NCI-H1417 treated with DMSO at 0.1 percent for 48 hours (cell line): ENCODE measurements around the gene ADIPOQ.
A peak's percentile ranks its signal among the peaks of the same experiment; 100 is the strongest.
"Not testable (repeated sequence)": the region's sequence is repeated elsewhere in the genome, so short reads cannot be mapped to it uniquely, and the experiment has no call there.

Source experiments
- DNase-seq: peaks from one replicate; lab custom pipeline; 2025; lab: John Stamatoyannopoulos, UW

Gene ADIPOQ

DNA sequence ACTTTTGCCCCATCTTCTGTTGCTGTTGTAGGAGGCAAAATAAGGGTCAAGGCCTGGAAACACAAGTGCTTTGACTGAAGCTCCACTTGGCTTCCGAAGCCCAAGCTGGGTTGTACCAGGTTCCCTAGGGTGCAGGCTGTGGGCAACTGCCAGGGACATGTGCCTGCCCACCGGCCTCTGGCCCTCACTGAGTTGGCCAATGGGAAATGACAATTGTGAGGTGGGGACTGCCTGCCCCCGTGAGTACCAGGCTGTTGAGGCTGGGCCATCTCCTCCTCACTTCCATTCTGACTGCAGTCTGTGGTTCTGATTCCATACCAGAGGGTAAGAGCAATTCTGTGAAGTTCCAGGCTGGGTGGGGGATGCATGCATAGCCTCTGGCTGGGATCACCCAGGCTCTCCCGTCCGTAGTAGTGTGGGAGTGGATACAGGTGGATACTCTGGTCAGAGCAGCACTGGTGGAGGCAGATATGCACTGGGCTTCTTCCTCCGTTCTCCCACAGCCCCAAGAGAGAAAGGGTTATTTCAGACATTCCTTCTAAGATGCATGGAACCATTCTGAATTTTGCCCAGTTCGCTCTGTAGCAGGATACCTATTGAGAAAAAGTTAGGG, at the start of gene ADIPOQ:
Gene ADIPOQ (plus strand): TSS at position 285 of the 613 bp plus-strand sequence. CDS start 10,349 bp downstream, outside the sequence.
- DNase-seq = no peak

DNA sequence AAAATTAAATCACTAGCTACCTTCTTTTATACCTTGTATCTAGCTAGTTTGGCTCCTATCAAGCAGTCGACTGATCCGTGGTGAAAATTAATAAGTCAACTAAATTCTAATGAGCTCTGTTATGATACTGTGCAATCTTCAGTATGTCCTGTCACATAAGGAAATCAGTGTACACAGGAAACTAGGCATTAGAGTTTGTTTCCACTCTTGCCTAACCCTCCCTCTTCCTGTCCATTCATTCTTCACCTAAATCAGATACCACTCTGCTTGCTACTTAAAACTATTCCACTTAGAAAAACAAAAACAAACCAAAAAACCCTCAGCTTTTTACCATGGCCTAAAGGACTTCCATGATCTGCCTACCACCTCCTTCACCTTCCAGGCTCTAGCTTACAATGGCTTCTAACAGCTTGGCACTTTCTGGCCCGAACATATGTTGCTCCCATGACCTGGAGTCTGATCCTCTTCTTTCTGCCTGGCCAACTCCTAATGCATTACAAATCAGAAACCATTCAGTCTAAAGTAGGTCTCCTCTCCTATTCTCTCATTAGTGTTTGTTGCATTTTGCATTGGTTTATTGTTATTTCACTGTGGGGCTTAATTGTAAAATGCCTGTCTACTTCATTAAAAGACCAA, 44.2 kb upstream of the ADIPOQ start:
- no peak for DNase-seq

DNA sequence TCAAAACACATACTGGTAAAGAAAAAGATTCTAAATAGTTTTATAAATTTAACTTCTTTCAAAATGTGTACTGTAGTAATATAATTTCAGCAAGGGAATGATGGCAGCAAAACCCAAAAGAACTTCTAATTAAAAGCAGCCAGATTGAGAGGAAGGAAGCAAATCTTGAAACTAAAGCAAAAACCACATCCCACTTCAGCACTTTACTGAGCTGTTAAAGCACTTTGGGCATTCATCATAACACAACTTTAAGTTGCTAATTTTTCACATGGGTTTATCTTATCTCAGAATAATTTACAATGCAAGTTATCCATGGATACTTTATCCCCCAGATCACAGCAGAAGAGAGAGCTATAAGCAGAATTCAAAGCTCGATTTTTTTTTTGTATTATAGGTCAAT, 42.2 kb upstream of the ADIPOQ start:
- DNase-seq = no peak

DNA sequence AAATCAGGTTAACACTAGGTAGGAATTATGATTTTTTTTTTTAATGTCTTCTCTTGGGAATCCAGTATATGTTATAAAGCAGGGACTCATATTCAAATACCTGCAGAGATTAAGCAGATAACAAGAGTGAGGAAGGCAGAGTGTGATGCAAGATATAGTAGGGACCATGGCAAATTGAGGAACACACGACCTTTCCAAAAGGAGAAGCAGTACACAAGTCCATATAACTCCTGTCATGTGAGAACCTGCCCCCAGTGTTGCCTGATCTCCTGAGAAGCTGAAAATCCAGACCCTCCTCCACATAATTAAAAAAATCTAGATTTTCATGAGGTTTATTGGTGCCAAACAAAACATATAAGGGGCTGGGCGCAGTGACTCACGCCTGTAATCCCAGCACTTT, 39.8 kb upstream of the ADIPOQ start:
- DNase-seq = no peak

DNA sequence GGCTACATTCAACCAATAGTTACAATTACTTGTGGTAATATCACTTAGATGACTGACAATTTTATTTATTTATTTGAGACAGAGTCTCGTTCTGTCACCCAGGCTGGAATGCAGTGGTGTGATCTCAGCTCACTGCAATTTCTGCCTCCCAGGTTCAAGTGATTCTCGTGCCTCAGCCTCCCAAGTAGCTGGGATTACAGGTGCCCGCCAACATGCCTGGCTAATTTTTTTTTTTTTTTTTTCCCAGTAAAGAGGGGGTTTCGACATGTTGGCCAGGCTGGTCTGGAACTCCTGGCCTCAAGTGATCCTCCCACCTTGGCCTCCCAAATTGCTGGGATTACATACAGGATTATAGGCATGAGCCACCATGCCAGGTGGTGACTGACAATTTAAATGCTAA, 39.1 kb upstream of the ADIPOQ start:
- not testable (repeated sequence) for DNase-seq

DNA sequence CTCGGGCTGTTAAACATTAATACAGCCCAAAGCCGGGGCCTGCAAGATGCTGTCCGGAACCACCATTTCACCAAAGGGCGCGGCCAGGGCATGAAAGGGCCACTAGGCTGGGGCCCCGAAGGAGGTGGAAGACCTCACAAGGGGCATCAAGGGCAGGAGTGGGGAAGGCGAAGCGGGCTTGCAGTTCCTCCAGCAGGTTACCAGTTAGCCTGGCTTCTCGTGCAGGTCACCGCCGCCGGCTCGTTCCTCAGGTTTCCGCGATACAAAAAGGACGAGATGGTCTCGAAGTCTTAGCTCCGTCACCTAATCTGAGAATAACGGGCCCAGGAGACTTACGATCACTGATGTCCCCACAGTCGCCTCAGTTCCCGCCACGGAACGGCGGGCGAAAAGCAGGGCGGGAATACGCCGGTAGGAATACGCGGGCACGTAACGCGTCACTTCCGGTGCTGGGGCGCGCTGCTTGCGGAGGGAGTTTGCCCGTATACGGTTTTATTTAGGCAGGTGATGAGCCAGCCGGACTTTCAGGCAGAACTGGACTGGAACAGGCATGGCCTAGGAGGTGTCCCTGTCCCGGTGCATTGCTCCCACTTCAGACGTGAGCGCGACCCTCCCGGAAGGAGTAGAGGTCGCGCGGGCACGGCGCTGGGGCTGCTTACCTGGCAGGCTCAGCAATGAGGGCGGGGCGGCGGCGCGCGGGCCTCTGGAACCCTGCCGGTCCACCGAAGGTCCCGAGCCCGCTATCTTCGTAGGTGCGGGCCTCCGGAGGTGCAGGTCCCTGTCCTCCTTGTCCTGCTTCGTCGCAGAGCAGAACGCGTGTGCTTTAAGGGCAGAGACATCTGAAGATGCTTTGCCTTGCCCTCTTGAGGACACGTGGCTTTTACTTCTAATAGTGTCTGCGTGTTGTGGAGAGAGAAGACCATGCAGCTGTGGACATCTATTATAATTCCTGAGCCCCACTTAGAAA, 36.1 kb upstream of the ADIPOQ start, which contains the start of gene RFC4:
Gene RFC4 (minus strand): TSS at position 394 of the 967 bp plus-strand sequence. CDS start 1,769 bp downstream, outside the sequence.
- DNase-seq = peak; percentile 55

DNA sequence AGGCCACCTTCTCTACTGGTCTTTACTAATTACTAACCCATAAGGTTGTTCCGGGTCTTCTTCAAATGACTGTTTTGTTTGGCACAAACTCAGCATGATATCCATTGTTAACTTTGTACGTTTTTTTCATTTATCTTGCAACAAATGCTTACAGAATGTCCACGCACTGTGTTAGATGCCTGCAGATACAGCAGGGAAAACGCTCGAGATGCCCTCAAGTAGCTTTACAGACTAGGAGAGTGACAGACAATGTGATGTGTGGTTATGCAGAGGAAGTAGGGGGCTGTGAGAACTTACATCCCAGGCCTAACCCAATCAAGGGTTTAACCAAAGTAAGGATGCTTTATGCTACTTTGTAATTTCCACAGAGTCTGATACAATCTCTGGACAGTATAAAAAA, 35.3 kb upstream of the ADIPOQ start:
- no peak for DNase-seq

DNA sequence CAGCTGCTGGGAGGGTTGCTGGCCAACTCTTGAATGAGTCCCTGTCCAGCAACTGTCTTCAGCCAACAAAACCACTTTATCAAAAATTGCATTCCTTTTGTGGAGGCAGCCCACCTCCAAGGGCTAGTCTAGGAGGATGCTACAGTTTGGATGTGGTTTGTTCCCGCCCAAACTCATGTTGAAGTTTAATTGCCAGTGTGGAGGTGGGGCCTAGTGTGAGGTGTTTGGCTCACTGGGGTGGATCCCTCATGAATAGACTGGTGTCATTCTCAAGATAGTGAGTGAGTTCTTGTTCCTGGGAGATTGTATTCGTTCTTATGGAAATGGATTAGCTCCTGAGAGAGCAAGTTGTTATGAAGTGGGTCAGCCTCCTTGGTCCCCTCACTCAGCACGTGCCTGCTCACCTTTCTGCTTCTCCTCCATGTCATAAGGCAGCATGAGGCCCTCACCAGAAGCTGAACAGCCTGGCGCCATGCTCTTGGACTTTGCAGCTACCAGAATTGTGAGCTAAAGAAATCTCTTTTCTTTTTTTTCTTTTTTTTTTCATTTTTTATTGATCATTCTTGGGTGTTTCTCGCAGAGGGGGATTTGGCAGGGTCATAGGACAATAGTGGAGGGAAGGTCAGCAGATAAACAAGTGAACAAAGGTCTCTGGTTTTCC, 32.0 kb upstream of the ADIPOQ start:
- DNase-seq = no peak

DNA sequence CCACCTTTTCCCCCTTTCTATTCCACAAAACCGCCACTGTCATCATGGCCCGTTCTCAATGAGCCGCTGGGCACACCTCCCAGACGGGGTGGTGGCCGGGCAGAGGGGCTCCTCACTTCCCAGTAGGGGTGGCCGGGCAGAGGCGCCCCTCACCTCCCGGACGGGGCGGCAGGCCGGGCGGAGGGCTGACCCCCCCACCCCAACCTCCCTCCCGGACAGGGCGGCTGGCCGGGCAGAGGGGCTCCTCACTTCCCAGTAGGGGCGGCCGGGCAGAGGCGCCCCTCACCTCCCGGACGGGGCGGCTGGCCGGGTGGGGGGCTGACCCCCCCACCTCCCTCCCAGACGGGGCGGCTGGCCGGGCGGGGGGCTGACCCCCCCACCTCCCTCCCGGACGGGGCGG, 31.2 kb upstream of the ADIPOQ start:
- not testable (repeated sequence) for DNase-seq

DNA sequence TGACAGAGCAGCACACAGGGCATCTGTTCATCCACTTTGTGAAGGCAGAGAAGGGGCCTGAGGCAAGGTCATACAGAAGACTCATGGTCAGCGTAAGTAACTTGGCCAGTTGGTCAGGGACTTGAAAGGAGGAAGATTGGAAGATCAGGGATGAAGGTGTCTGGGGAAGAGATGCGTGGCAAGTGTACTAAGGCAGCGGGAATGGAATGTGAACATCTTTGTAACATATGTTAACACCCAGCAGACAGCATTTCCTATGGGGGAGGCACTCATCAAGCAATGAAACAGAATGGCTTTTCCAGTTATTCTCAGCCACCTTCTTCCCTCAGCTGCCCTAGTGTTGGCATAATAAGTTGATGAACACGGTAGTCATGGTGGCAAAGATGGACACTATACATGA, 28.4 kb upstream of the ADIPOQ start:
- DNase-seq = no peak

DNA sequence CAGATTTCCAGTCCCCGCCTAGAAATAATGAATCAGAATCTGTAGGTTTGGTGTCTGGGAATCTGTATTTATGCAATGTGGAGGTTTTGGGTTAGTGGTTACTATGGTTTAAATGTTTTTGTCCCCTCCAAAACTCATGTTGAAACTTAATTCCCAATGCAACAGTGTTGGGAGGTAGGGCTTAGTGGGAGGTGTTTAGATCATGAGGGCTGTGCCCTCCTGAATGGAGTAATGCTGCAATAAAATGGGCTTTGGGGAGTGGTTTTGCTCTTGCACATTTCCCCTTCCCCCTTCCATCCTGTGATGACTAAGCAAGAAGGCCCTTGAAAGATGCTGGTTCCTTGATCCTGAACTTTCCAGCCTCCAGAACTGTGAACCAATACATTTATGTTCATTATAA, 27.1 kb upstream of the ADIPOQ start:
- DNase-seq = no peak

DNA sequence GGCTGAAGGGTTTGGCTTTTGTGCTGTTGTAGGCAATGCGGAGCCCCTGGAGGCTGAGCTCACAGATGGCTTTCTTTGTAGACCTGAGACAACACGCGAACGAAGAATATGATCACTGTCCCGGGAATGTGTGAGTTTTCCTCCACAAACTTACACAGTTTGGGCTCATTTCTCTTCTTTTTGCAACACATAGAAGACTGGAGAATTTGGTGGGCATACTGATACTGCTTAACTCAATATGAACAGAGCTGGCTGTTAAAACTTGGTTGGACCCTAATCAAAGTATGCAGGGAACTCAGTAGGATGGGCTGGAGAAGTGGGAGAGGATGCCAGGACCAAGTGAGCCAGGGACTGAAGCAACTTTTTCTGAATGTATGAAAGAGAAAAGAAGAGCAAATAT, 24.0 kb upstream of the ADIPOQ start:
- no peak for DNase-seq

DNA sequence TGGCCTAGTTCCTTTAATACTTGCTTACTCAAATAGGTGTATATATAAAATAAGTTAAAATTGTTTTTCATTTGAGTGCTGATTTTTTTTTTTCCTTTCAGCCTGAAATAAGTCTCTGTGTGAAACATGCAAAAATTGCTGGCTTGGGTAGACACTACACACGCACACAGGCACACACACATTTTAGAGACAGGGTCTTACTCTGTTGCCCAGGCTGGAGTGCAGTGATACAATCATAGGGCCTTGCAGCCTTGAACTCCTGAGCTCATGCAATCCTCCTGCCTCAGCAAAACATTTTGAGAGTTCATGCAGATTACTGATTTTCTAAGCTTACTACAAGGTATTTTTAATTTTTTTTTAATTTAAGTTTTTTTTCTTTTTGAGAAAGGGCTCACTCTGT, 23.6 kb upstream of the ADIPOQ start:
- no peak for DNase-seq

DNA sequence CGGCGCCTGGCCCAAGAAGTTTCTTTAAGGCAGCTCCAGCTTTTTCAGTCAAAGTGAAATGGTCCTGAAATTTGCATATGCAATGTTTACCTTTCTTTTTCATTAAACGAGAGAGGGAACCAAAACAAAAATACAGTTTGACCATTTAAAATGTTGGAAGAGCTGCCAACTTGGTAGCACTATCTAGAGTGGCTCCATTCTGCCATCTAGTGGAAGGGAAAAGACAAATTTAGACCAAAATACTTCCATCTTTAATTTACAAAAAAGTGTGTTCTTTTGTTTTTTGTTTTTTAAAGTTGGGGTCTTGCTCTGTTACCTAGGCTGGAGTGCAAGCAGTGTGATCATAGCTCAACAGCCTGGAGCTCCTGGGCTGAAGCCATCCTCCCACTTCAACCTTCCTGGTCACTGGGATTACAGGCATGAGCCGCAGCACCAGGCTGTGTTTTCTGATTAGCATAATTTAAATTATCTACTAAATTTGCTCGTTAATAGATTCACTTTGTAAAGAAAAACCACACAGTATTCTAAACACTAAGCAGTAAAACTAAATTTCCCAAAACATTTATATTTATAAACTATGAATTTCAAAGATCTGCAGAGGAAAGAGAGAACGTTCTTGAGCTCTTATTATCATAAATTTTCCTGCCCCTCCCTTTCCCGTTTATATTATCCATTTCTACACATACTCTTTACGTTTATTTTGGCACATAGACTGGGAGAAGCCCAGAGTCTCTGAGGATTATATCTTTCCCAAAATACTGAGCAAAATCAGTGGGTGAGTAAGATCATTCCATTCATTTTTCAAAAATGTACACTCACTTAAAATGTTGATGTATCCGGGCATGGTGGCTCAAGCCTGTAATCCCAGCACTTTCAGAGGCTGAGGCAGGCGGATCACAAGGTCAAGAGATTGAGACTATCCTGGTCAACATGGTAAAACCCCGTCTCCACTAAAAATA, 20.8 kb upstream of the ADIPOQ start:
- DNase-seq = peak; percentile 30

DNA sequence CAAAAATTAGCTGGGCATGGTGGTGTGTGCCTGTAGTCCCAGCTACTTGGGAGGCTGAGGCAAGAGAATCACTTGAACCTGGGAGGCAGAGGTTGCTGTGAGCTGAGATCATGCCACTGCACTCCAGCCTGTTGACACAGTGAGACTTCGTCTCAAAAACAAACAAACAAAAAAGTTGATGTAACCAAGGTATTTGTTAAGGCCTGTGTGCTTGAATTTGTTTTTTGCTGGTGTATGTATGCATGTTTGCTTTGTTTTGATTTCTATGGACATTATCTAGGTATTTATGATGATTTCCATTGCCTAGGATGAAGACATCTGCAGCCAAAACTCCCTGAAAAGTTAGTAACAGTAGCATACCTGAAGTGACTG, 20.1 kb upstream of the ADIPOQ start:
- not testable (repeated sequence) for DNase-seq

DNA sequence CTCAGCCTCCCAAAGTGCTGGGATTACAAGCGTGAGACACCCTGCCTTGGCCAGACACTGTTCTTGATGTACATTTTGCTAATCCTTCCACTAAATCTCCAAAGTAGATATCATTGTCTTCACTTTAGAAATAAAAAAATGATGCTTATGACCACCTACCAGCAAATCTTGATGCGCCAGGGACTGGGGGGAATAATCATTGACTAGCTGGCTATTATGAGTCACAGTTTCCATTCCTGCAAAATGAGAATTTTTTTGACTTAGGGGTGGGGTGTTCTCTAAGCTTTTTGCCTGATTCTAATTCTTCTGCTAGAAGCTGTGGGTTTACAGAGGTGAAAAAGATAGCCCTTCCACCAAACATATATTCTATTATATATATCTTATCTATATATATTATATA, 19.1 kb upstream of the ADIPOQ start:
- DNase-seq = no peak

DNA sequence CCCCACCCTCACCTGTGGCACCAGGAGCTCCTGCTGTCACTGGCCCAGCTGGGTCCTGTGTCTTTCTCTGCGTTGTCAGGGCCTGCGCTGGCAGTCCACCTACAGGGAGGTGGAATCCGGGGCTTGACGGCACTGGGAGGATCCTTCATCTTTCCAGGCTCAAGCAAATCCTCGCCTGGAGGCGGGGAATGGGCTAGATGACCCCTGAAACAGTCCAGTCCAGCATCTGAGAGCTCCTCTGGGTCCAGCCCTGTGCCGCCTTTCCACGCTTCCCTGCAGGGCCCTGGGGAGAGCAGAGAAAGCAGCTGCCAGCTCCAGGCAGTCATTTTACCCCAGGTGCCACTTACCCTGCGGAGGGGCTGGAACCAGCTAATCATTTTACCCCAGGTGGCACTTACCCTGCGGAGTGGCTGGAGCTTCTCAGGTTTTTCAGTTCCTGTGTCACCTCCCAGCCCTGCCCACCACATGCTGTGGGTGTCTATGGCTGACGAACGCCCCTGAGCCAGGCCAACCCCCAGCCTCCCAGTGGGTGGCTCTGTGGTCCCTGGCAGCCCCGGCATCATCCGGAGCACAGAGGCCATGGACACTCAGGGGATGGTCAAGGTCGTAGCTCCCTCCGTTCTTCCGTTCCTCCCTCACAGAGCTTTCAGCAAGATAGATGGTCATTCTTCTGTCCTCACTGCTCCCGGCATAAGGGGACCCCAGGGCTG, 17.9 kb upstream of the ADIPOQ start:
- DNase-seq = peak; percentile 89

DNA sequence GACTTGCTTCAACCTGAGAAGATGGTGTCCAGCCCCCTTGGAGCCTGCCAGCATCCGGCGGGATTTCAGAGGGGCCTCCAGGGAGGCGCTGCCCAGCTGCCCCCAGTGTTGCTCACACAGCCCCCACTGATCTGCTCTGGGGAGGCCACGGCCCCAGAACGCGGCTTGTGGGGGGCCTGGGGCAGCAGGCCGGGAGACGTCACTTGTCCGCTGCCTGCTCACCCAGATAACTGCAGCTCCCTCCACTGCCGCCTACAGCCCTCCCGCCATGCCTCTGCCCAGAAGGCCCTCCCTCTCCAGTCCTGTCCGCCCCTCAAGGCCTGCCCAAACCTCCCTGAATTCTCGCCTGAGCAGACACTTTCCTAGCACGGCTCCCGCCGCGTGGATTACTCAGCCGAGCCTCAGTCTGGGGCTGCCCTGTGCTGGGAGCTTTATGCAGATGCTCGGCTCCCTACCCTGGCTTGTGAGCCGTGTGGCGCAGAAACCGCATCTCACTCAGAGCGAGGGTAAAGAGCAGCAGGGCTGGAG, 17.2 kb upstream of the ADIPOQ start:
- DNase-seq = peak; percentile 27

DNA sequence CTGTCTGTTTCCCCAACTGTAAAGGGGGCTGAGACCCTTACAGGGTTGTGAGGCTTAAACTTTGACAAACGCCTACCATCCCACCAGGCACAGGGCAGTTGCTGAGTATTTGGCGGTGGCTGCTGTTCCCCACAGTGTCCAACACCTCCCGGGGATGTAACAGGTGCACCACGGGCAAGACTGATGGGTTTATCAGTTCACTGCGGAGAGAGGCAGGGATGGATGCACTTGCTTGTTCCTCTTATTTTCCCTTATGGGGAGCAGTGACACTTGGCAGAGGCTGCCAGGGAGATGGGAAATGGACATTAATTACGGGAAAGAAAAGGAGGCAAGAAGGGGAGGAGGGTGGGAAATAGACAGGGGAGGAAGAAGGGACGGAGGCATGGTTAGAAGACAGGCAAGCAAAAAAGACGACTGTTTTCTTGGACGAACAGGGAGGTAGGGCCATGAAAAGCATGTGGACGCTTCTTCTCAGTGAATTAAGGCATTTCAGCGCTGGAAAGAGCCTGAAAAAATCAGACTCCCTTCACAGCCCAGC, 16.6 kb upstream of the ADIPOQ start:
- no peak for DNase-seq
